ENCODE data around the gene GOSR1. TPM values are rescaled to one million over a fixed set of nuclear protein-coding genes. Genes with fewer than 3 reads are reported as not detected.
"Not testable (repeated sequence)": the region's sequence is repeated elsewhere in the genome, so short reads cannot be mapped to it uniquely, and the experiment has no call there.

GOSR1 gene
- total RNA-seq, 1 experiment from 2014 or later = 86.5 TPM

DNA sequence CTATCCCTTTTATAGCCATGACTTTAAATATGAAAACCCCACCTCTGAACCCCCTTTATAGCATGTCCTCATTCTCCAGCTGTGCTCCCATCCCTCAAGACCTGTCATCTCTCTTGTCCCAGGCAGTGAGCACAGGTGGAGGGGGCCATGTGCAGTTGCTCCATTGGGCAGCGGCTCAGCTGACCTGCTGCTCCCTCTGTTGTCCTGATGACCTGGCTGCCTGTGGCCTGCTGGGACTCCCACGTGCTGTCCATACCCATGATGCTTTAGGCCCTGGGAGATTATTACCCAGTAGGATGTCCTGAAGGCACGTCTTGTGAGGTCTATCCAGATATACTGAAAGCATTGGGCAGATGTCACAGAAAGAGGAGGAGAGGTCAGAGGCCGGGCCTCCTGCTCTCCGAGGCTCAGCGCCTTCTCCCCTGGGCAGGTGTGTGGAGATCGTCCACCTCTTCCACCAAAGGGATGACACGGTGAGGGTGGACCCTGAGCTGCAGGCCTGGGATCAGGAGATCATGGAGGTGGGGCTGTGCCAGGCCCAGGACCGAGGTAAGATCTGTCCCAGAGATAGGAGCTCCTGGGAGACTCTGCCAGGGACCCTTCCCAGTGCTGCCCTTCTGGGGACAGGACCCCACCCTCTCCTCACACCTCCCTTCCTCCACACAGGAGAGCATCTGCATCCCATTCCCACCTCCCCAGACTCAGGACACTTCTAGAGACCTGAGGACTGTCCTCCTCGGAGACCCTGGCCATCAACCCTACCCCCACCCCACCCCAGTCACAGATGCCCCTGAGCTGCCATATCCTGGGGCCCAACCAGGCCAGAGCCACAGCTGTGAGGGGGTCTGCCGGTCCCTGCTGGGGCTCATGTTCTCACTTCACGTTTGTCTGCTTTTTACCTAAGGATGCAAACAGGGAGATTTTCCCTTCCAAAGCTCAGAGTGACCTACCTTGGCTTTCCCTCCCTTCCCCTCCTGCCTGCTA is 58.0 kb downstream of the GOSR1 start:
- BruUV-seq (replicated peaks) = no TSS peak
- ChIA-PET POLR2A (no interaction called here), CTCF (no interaction called here)
- no peak for DNase-seq
- Mint-ChIP-seq H3K4me3 (ENCODE audit: unreplicated experiment) (no peak overlapping the region), H3K9me3 (ENCODE audit: unreplicated experiment) (no peaks in the 10 kb centered on the region), H3K27me3 (ENCODE audit: insufficient read depth, unreplicated experiment) (no peaks in the 10 kb centered on the region), H3K27ac (ENCODE audit: unreplicated experiment) (no peak overlapping the region), H3K36me3 (ENCODE audit: insufficient read depth, unreplicated experiment) (no peaks in the 10 kb centered on the region), H3K4me1 (ENCODE audit: low read depth, unreplicated experiment) (no peaks in the 10 kb centered on the region)
- H3K27me3 ChIP-seq (replicated peaks; ENCODE audit: control insufficient read depth, insufficient read depth, low read length) = no peaks in the 10 kb centered on the region
- no peaks in the 10 kb centered on the region for H3K4me1 ChIP-seq
- no peaks in the 10 kb centered on the region for H3K36me3 ChIP-seq (ENCODE audit: control insufficient read depth, insufficient read depth, low read length)
- intact Hi-C loops (cut with micrococcal nuclease; ENCODE audit: unreplicated experiment) = no loop called here
- TF ChIP-seq, protein P1, sequence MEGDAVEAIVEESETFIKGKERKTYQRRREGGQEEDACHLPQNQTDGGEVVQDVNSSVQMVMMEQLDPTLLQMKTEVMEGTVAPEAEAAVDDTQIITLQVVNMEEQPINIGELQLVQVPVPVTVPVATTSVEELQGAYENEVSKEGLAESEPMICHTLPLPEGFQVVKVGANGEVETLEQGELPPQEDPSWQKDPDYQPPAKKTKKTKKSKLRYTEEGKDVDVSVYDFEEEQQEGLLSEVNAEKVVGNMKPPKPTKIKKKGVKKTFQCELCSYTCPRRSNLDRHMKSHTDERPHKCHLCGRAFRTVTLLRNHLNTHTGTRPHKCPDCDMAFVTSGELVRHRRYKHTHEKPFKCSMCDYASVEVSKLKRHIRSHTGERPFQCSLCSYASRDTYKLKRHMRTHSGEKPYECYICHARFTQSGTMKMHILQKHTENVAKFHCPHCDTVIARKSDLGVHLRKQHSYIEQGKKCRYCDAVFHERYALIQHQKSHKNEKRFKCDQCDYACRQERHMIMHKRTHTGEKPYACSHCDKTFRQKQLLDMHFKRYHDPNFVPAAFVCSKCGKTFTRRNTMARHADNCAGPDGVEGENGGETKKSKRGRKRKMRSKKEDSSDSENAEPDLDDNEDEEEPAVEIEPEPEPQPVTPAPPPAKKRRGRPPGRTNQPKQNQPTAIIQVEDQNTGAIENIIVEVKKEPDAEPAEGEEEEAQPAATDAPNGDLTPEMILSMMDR (IDR thresholded peaks at IDR 0.05; ENCODE audit: insufficient read depth in 1 of 2, low read depth in 1 of 2, low read length in 1 of 2, severe bottlenecking in 1 of 2, unreplicated experiment in 1 of 2) = no peak
- H3K4me3 ChIP-seq (ENCODE audit: low read depth, low read length) = no peak overlapping the region
- no peaks in the 10 kb centered on the region for H3K9me3 ChIP-seq

DNA sequence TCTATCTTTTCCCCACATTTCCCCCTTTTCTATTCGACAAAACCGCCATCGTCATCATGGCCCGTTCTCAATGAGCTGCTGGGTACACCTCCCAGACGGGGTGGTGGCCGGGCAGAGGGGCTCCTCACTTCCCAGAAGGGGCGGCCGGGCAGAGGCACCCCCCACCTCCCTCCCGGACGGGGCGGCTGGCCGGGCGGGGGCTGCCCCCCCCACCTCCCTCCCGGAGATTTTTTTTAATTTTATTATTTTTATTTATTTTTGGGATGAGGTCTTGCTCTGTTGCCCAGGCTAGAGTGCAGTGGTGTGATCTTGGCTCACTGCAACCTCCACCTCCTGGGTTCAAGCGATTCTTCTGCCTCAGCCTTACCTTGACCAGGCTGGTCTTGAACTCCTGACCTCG is 59.6 kb downstream of the GOSR1 start:
- BruUV-seq (replicated peaks); H3K4me1 ChIP-seq; H3K27me3 Mint-ChIP-seq (ENCODE audit: insufficient read depth, unreplicated experiment); H3K36me3 ChIP-seq (ENCODE audit: control insufficient read depth, insufficient read depth, low read length); H3K36me3 Mint-ChIP-seq (ENCODE audit: insufficient read depth, unreplicated experiment); H3K27me3 ChIP-seq (replicated peaks; ENCODE audit: control insufficient read depth, insufficient read depth, low read length); H3K27ac Mint-ChIP-seq (ENCODE audit: unreplicated experiment); H3K9me3 ChIP-seq; H3K4me3 ChIP-seq (ENCODE audit: low read depth, low read length); intact Hi-C loops (cut with micrococcal nuclease; ENCODE audit: unreplicated experiment); POLR2A ChIA-PET; CTCF ChIA-PET; H3K4me3 Mint-ChIP-seq (ENCODE audit: unreplicated experiment); DNase-seq; H3K4me1 Mint-ChIP-seq (ENCODE audit: low read depth, unreplicated experiment); H3K9me3 Mint-ChIP-seq (ENCODE audit: unreplicated experiment): not testable (repeated sequence)

DNA sequence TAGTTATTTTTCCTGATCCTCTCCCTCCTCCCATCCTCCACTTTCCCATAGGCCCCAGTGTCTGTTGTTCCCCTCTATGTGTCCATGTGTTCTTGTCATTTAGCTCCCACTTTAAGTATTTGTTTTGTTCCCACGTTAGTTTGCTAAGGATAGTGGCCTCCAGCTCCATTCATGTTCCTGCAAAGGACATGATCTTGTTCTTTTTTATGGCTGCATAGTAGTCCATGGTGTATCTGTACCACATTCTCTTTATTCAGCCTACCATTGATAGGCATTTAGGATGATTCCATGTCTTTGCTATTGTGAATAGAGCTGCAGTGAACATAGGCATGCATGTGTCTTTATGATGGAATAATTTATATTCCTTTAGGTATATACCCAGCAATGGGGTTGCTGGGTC is 60.5 kb downstream of the GOSR1 start:
- intact Hi-C loops (cut with micrococcal nuclease; ENCODE audit: unreplicated experiment); H3K9me3 ChIP-seq; H3K4me1 Mint-ChIP-seq (ENCODE audit: low read depth, unreplicated experiment); BruUV-seq (replicated peaks); H3K4me1 ChIP-seq; DNase-seq; H3K27ac Mint-ChIP-seq (ENCODE audit: unreplicated experiment); H3K27me3 Mint-ChIP-seq (ENCODE audit: insufficient read depth, unreplicated experiment); H3K36me3 Mint-ChIP-seq (ENCODE audit: insufficient read depth, unreplicated experiment); H3K4me3 Mint-ChIP-seq (ENCODE audit: unreplicated experiment); H3K27me3 ChIP-seq (replicated peaks; ENCODE audit: control insufficient read depth, insufficient read depth, low read length); POLR2A ChIA-PET; H3K4me3 ChIP-seq (ENCODE audit: low read depth, low read length); H3K9me3 Mint-ChIP-seq (ENCODE audit: unreplicated experiment); H3K36me3 ChIP-seq (ENCODE audit: control insufficient read depth, insufficient read depth, low read length): not testable (repeated sequence)
- CTCF ChIA-PET = interaction anchor here (0.6 kb wide), 1 partner anchor 394 kb away, joined by 3 read pairs; no protein-coding TSS in a partner anchor

DNA sequence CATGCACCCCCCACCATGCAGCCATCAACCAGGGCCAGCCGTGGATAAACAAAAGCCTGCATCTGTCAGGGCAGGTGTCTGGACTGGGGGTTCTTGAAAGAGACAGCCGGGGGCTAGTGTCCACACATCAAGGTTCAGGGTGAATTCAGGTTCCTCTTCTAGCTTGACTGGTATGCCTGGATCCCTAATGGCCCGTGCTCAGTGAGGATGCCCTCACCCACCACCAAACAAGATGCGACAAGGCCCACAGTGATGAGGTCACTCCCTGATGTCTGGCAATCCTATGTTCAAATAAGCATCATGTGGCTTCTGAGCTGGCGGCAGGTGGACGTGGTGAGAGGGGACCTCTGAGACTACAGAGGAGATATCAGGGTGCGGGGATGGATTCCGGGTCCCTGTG is 64.6 kb downstream of the GOSR1 start:
- Histone ChIP-seq H3K4me1 (no peaks in the 10 kb centered on the region), H3K36me3 (ENCODE audit: control insufficient read depth, insufficient read depth, low read length) (no peaks in the 10 kb centered on the region), H3K4me3 (ENCODE audit: low read depth, low read length) (no peak overlapping the region), H3K27me3 (replicated peaks; ENCODE audit: control insufficient read depth, insufficient read depth, low read length) (no peaks in the 10 kb centered on the region), H3K9me3 (no peaks in the 10 kb centered on the region)
- Mint-ChIP-seq H3K4me1 (ENCODE audit: low read depth, unreplicated experiment) (peaks cover 6% of the 10 kb centered on the region), H3K36me3 (ENCODE audit: insufficient read depth, unreplicated experiment) (no peaks in the 10 kb centered on the region), H3K27ac (ENCODE audit: unreplicated experiment) (no peak overlapping the region), H3K27me3 (ENCODE audit: insufficient read depth, unreplicated experiment) (no peaks in the 10 kb centered on the region), H3K4me3 (ENCODE audit: unreplicated experiment) (no peak overlapping the region), H3K9me3 (ENCODE audit: unreplicated experiment) (no peaks in the 10 kb centered on the region)
- ChIA-PET POLR2A (no interaction called here), CTCF (interaction anchor here (0.6 kb wide), 1 partner anchor 1484 kb away, joined by 5 read pairs; no protein-coding TSS in a partner anchor)
- DNase-seq = no peak
- intact Hi-C loops (cut with micrococcal nuclease; ENCODE audit: unreplicated experiment) = no loop called here
- TF ChIP-seq, protein P1 (IDR thresholded peaks at IDR 0.05; ENCODE audit: insufficient read depth in 1 of 2, low read depth in 1 of 2, low read length in 1 of 2, severe bottlenecking in 1 of 2, unreplicated experiment in 1 of 2) = no peak
- no TSS peak for BruUV-seq (replicated peaks)
